Measurements from ENCODE around the gene MS4A7.
A peak's percentile ranks its signal among the peaks of the same experiment; 100 is the strongest.
"Not testable (repeated sequence)": the region's sequence is repeated elsewhere in the genome, so short reads cannot be mapped to it uniquely, and the experiment has no call there.

MS4A7 gene
- 32.7 to 272 (median 198) reads per million in 17 experiments for total RNA-seq

- peak; percentile 84 to 97 (median 90) for DNase-seq
Observed at GRCh38 chr11:60378354-60378753, at the start of gene MS4A7. Gene MS4A7, plus strand, starts transcription at chr11:60378532. Its CDS starts 4,610 bp downstream, at chr11:60383142.

GRCh38 chr11:60332846-60333245 lies 45.5 kb upstream of the MS4A7 start:
- peak; percentile 52 to 91 (median 74) for DNase-seq

- DNase-seq, result peak; percentile 83 to 87 (median 86)
Observed at GRCh38 chr11:60334005-60334620, 44.2 kb upstream of the MS4A7 start.

GRCh38 chr11:60336767-60337391 lies 41.5 kb upstream of the MS4A7 start:
- DNase-seq, result peak; percentile 18 to 74 (median 48)

- no peak for DNase-seq
Observed at GRCh38 chr11:60338053-60338452, 40.3 kb upstream of the MS4A7 start.

- DNase-seq, result peak in 2 of 4 experiments; percentile 47 to 67
Observed at GRCh38 chr11:60339356-60339755, 39.0 kb upstream of the MS4A7 start.

GRCh38 chr11:60343094-60343704 lies 35.1 kb upstream of the MS4A7 start:
- DNase-seq, result peak; percentile 52 to 63 (median 59)

- no peak for DNase-seq
Observed at GRCh38 chr11:60344146-60344545, 34.2 kb upstream of the MS4A7 start.

GRCh38 chr11:60345489-60345888 lies 32.8 kb upstream of the MS4A7 start:
- peak; percentile 75 to 87 (median 82) for DNase-seq

- no peak for DNase-seq
Observed at GRCh38 chr11:60347084-60347797, 31.1 kb upstream of the MS4A7 start.

GRCh38 chr11:60348116-60348515 lies 30.2 kb upstream of the MS4A7 start:
- peak in 2 of 4 experiments; percentile 34 for DNase-seq

- peak; percentile 52 to 84 (median 69) for DNase-seq
Observed at GRCh38 chr11:60349990-60350389, 28.3 kb upstream of the MS4A7 start.

GRCh38 chr11:60357771-60358170 lies 20.6 kb upstream of the MS4A7 start:
- DNase-seq, result peak in 2 of 4 experiments; percentile 61 to 76

- DNase-seq, result no peak
Observed at GRCh38 chr11:60360621-60361020, 17.7 kb upstream of the MS4A7 start.

GRCh38 chr11:60362241-60362640 lies 16.1 kb upstream of the MS4A7 start:
- DNase-seq, result peak in 2 of 4 experiments; percentile 49 to 54

GRCh38 chr11:60363542-60364470 lies 14.5 kb upstream of the MS4A7 start:
- DNase-seq, result peak; percentile 86 to 95 (median 92)

GRCh38 chr11:60366262-60366904 lies 11.9 kb upstream of the MS4A7 start:
- DNase-seq, result not testable (repeated sequence)

GRCh38 chr11:60367009-60367408 lies 11.3 kb upstream of the MS4A7 start:
- peak in 3 of 4 experiments; percentile 43 to 75 (median 66) for DNase-seq

GRCh38 chr11:60367896-60368295 lies 10.4 kb upstream of the MS4A7 start:
- no peak for DNase-seq

- DNase-seq, result no peak
Observed at GRCh38 chr11:60370252-60370810, 8.0 kb upstream of the MS4A7 start.

GRCh38 chr11:60370811-60371298 lies 7.5 kb upstream of the MS4A7 start:
- no peak for DNase-seq

Data from suppressor macrophage (primary cell).